Neural cell (in vitro differentiated cells): ENCODE measurements around the gene PLCL1. TPM values are rescaled to one million over a fixed set of nuclear protein-coding genes. Genes with fewer than 3 reads are reported as not detected.
"Not testable (repeated sequence)": the region's sequence is repeated elsewhere in the genome, so short reads cannot be mapped to it uniquely, and the experiment has no call there.

Source experiments
- H2AFZ ChIP-seq: fragments of 200-600, 300-800 bp; sonication (generic), shearing (Covaris generic); 2 replicates; pipeline ENCODE4 v1.6.0; 2014; ENCODE audit warnings: low read depth, mild to moderate bottlenecking, antibody characterized with exemption, low read length, moderate library complexity
- H3F3A ChIP-seq: fragments of 200-600 bp; shearing (Covaris generic); 2 replicates; pipeline ENCODE4 v1.6.1; 2016; ENCODE audit warnings: mild to moderate bottlenecking, moderate library complexity, mixed read lengths, antibody characterized with exemption, low read length; ENCODE audit not compliant: insufficient read depth, poor library complexity, severe bottlenecking
- H3K27ac ChIP-seq: fragments of 200-600, 300-800 bp; sonication (generic), shearing (Covaris generic); 2 replicates; pipeline ENCODE4 v1.5.1; 2014; ENCODE audit warnings: mild to moderate bottlenecking, low read length, moderate library complexity
- H3K27me3 ChIP-seq: fragments of 300-800, 200-600 bp; sonication (generic), shearing (Covaris generic); 2 replicates; pipeline ENCODE4 v1.6.0; 2014; ENCODE audit warnings: mild to moderate bottlenecking, low read depth, low read length, moderate library complexity; ENCODE audit not compliant: insufficient read depth
- H3K36me3 ChIP-seq: fragments of 300-800, 200-600 bp; sonication (generic), shearing (Covaris generic); 2 replicates; pipeline ENCODE4 v1.5.1; 2014; ENCODE audit warnings: mild to moderate bottlenecking, antibody characterized with exemption, low read length, moderate library complexity; ENCODE audit not compliant: insufficient read depth
- H3K4me2 ChIP-seq: fragments of 300-800, 200-600 bp; sonication (generic), shearing (Covaris generic); 2 replicates; pipeline ENCODE4 v1.6.0; 2014; ENCODE audit warnings: mild to moderate bottlenecking, low read length
- H3K4me3 ChIP-seq: fragments of 300-800, 200-600 bp; sonication (generic), shearing (Covaris generic); 2 replicates; pipeline ENCODE4 v1.5.1; 2014; ENCODE audit warnings: mild to moderate bottlenecking, low read length, moderate library complexity
- H3K79me2 ChIP-seq: fragments of 200-600 bp; shearing (Covaris generic); replicated peaks from 2 replicates; pipeline ENCODE4 v1.6.0; 2014; ENCODE audit warnings: mild to moderate bottlenecking, low read length, moderate library complexity; ENCODE audit not compliant: insufficient read depth
- H3K9ac ChIP-seq: fragments of 300-800, 200-600 bp; sonication (generic), shearing (Covaris generic); 2 replicates; pipeline ENCODE4 v1.6.1; 2016; ENCODE audit warnings: mild to moderate bottlenecking, low read length, mixed read lengths
- H3K9me2 ChIP-seq: fragments of 200-600 bp; shearing (Covaris generic); 2 replicates; pipeline ENCODE4 v1.6.1; 2016; ENCODE audit warnings: mild to moderate bottlenecking, low read length, mixed read lengths; ENCODE audit not compliant: insufficient read depth
- H3K9me3 ChIP-seq: fragments of 200-600, 300-800 bp; sonication (generic), shearing (Covaris generic); 2 replicates; pipeline ENCODE4 v1.6.1; 2016; ENCODE audit warnings: mild to moderate bottlenecking, mixed run types, low read length, moderate library complexity, mixed read lengths
- H4K20me1 ChIP-seq: fragments of 200-600 bp; shearing (Covaris generic); 2 replicates; pipeline ENCODE4 v1.6.1; 2016; ENCODE audit warnings: mild to moderate bottlenecking, mixed run types; ENCODE audit not compliant: insufficient read depth
- RAD21 ChIP-seq: fragments of 450-650 bp; conservative IDR thresholded peaks from 2 replicates; pipeline ENCODE4 v1.6.1; 2014; ENCODE audit warnings: antibody characterized with exemption, mild to moderate bottlenecking, moderate library complexity
- TAF1 ChIP-seq: IDR thresholded peaks from 2 replicates; pipeline ENCODE4 v1.6.1; 2012; ENCODE audit warnings: low read depth
- polyA plus RNA-seq: library from polyadenylated mRNA; depleted of rRNA; stranded (reverse); fragments of >200 nt; gene quantifications from 2 replicates; pipeline ENCODE4 v1.2.3, GENCODE V29; 2014
- TF ChIP-seq, protein P1 (sequence below): IDR thresholded peaks from 2 replicates; pipeline ENCODE4 v1.6.1; 2012; ENCODE audit warnings: borderline replicate concordance

Gene PLCL1
- polyA plus RNA-seq, 1 donor from 2014 or later: 6.8 TPM

DNA sequence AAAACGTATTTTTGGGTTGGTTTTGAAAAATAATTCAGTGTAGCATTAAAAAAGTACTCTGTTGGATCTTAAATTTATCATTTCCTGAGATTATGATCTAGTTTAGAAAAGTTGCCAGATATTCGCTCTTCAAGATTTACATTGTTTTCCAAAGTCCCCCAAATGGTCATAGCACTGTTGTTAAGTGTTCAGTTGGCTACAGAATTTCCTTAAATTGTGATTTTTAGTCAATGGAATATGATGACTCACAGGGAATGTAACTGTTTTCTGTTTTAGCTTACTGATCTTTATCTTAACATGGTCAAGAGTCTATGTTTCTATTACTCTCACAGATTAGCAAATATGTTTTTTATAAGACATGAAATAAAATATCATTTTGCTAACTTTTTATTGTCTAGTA lies 23.2 kb downstream of the PLCL1 start:
- Histone ChIP-seq H3K9me3 (no peaks in the 10 kb centered on the region), H3K79me2 (no peaks in the 10 kb centered on the region), H4K20me1 (no peaks in the 10 kb centered on the region), H3K36me3 (no peaks in the 10 kb centered on the region), H3K27ac (no peak overlapping the region), H3K27me3 (no peaks in the 10 kb centered on the region), H3K9me2 (no peaks in the 10 kb centered on the region), H3F3A (no peaks in the 10 kb centered on the region), H3K4me2 (no peak overlapping the region), H3K4me3 (no peak overlapping the region), H3K9ac (no peak overlapping the region), H2AFZ (no peak overlapping the region)
- TF ChIP-seq RAD21: no peak

DNA sequence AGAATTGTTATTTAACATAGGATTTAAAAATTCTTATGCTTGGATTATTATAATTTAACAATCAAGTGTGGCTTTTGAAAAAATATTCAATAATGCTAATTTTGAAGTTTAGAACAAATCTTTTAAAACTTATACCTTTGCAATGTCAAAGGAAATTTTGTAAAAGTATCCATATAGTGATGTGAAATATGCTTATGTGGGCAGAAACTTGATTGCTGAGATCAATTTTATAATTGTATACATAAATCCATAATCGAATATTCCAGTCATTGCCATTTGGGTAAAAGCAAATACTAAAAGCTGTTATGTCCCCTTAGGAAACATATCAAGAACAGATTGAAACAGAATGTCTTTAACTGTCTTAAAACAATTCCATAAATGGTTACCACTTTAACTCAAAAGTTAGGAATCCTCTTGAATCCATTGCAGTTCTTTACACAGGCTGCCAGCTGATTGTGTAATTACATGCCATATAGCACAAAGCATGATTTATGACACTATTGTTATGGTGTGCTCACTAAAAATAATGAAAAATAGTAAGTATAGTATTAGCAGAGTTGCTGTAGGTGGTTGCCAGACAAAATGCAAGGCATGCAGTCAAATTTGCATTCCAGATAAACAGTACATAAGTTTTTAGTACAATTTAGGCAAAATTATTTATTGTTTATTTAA lies 24.2 kb downstream of the PLCL1 start:
- Histone ChIP-seq H3K27me3 (no peaks in the 10 kb centered on the region), H2AFZ (no peak overlapping the region), H3K9me2 (no peaks in the 10 kb centered on the region), H3K9ac (no peak overlapping the region), H4K20me1 (no peaks in the 10 kb centered on the region), H3F3A (no peaks in the 10 kb centered on the region), H3K36me3 (no peaks in the 10 kb centered on the region), H3K4me2 (no peak overlapping the region), H3K4me3 (no peak overlapping the region), H3K9me3 (no peaks in the 10 kb centered on the region), H3K79me2 (no peaks in the 10 kb centered on the region), H3K27ac (no peak overlapping the region)
- TF ChIP-seq, protein P1, sequence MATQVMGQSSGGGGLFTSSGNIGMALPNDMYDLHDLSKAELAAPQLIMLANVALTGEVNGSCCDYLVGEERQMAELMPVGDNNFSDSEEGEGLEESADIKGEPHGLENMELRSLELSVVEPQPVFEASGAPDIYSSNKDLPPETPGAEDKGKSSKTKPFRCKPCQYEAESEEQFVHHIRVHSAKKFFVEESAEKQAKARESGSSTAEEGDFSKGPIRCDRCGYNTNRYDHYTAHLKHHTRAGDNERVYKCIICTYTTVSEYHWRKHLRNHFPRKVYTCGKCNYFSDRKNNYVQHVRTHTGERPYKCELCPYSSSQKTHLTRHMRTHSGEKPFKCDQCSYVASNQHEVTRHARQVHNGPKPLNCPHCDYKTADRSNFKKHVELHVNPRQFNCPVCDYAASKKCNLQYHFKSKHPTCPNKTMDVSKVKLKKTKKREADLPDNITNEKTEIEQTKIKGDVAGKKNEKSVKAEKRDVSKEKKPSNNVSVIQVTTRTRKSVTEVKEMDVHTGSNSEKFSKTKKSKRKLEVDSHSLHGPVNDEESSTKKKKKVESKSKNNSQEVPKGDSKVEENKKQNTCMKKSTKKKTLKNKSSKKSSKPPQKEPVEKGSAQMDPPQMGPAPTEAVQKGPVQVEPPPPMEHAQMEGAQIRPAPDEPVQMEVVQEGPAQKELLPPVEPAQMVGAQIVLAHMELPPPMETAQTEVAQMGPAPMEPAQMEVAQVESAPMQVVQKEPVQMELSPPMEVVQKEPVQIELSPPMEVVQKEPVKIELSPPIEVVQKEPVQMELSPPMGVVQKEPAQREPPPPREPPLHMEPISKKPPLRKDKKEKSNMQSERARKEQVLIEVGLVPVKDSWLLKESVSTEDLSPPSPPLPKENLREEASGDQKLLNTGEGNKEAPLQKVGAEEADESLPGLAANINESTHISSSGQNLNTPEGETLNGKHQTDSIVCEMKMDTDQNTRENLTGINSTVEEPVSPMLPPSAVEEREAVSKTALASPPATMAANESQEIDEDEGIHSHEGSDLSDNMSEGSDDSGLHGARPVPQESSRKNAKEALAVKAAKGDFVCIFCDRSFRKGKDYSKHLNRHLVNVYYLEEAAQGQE: no peak

DNA sequence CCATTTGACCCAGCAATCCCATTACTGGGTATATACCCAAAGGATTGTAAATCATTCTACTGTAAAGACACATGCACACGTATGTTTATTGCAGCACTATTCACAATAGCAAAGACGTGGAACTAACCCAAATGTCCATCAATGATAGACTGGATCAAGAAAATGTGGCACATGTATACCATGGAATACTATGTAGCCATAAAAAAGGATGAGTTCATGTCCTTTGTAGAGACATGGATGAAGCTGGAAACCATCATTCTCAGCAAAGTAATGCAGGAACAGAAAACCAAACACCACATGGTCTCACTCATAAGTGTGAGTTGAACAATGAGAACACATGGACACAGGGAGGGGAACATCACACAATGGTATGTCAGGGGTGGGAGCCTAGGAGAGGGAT lies 30.4 kb downstream of the PLCL1 start:
- not testable (repeated sequence) for H4K20me1 ChIP-seq, H3K4me3 ChIP-seq, H3K27ac ChIP-seq, H3K9me2 ChIP-seq, H3K79me2 ChIP-seq, H3K4me2 ChIP-seq, H3F3A ChIP-seq, H3K27me3 ChIP-seq, H2AFZ ChIP-seq, H3K9ac ChIP-seq, H3K9me3 ChIP-seq, H3K36me3 ChIP-seq

DNA sequence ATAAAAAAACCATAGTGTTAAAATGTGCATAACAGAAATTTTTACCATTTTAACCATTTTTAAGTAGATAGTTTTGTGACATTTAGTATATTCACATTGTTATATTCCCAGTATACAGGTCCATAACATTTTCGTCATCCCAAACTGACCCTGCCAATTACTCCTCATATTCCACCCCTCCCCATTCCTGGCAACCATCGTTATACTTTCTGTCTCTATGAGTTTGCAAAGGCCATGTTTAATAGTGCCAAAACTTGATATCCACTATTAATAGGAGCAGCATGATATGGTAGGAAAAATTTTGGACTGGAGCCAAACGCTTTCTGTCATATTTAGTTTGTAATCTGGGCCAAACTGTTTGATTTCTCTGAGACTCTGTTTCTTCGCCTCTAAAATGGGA lies 30.9 kb downstream of the PLCL1 start:
- Histone ChIP-seq H4K20me1 (no peaks in the 10 kb centered on the region), H3K79me2 (no peaks in the 10 kb centered on the region), H3K27ac (no peak overlapping the region), H3K27me3 (no peaks in the 10 kb centered on the region), H3F3A (no peaks in the 10 kb centered on the region), H3K9me3 (no peaks in the 10 kb centered on the region), H3K4me2 (no peak overlapping the region), H3K9me2 (no peaks in the 10 kb centered on the region), H2AFZ (no peak overlapping the region), H3K36me3 (no peaks in the 10 kb centered on the region), H3K4me3 (no peak overlapping the region), H3K9ac (no peak overlapping the region)
- no peak for TF ChIP-seq TAF1
